Progenitor cell of endocrine pancreas (in vitro differentiated cells): ENCODE results near the gene GPR12. TPM values are rescaled to one million over a fixed set of nuclear protein-coding genes. Genes with fewer than 3 reads are reported as not detected.

Source experiments
- DNase-seq: peaks from one replicate; pipeline ENCODE4 v3.0.0; 2021; ENCODE audit warnings: low spot score; ENCODE audit not compliant: unreplicated experiment
- H3K27ac Mint-ChIP-seq: 2 replicates; pipeline ENCODE4 v1.8.0; 2021; ENCODE audit warnings: mild to moderate bottlenecking, moderate library complexity, mixed read lengths
- H3K27me3 Mint-ChIP-seq: 2 replicates; pipeline ENCODE4 v1.8.0; 2021; ENCODE audit warnings: mixed read lengths
- H3K36me3 Mint-ChIP-seq: 2 replicates; pipeline ENCODE4 v1.8.0; 2022; ENCODE audit warnings: mixed read lengths; ENCODE audit not compliant: insufficient read depth
- H3K4me1 Mint-ChIP-seq: 2 replicates; pipeline ENCODE4 v1.8.0; 2021; ENCODE audit warnings: low read depth, mixed read lengths
- H3K4me3 Mint-ChIP-seq: 2 replicates; pipeline ENCODE4 v1.8.0; 2021; ENCODE audit warnings: low read depth, mild to moderate bottlenecking, moderate library complexity, mixed read lengths
- H3K9me3 Mint-ChIP-seq: 2 replicates; pipeline ENCODE4 v1.8.0; 2021; ENCODE audit warnings: low read depth, mixed read lengths
- CTCF ChIP-seq: fragments of 200-600 bp; sonication (generic); IDR thresholded peaks from one replicate; pipeline ENCODE4 v1.5.0; 2021; ENCODE audit warnings: antibody characterized with exemption, mild to moderate bottlenecking; ENCODE audit not compliant: unreplicated experiment
- total RNA-seq: library from RNA; stranded (reverse); gene quantifications from 2 replicates; pipeline ENCODE4 v1.2.1, GENCODE V29; 2021

The GPR12 gene
- total RNA-seq, 1 donor from 2014 or later, result not detected

GRCh38 chr13:26743971-26744370 lies 16.6 kb downstream of the GPR12 start:
- Mint-ChIP-seq H3K9me3 (peaks cover 6% of the 10 kb centered on the region), H3K27ac (no peak overlapping the region), H3K27me3 (peaks cover 54% of the 10 kb centered on the region), H3K4me1 (no peaks in the 10 kb centered on the region), H3K36me3 (no peaks in the 10 kb centered on the region), H3K4me3 (no peak overlapping the region)
- DNase-seq, result no peak
- TF ChIP-seq CTCF, result no peak

GRCh38 chr13:26742691-26743358 lies 17.8 kb downstream of the GPR12 start:
- no peak for DNase-seq
- peaks cover 12% of the 10 kb centered on the region for H3K9me3 Mint-ChIP-seq
- H3K27ac Mint-ChIP-seq, result no peak overlapping the region
- peaks cover 55% of the 10 kb centered on the region for H3K27me3 Mint-ChIP-seq
- H3K36me3 Mint-ChIP-seq, result peaks cover 1% of the 10 kb centered on the region
- no peak overlapping the region for H3K4me3 Mint-ChIP-seq
- no peaks in the 10 kb centered on the region for H3K4me1 Mint-ChIP-seq
- no peak for TF ChIP-seq CTCF

- H3K4me3 Mint-ChIP-seq, result no peak overlapping the region
- H3K36me3 Mint-ChIP-seq, result peaks cover 3% of the 10 kb centered on the region
- no peak overlapping the region for H3K27ac Mint-ChIP-seq
These were observed 24.9 kb downstream of the GPR12 start for GRCh38 chr13:26735677-26736076.

GRCh38 chr13:26727633-26728032 lies 33.0 kb downstream of the GPR12 start:
- H3K27ac Mint-ChIP-seq, result no peak overlapping the region
- no peak for DNase-seq

More at GRCh38 chr13:26735677-26736076, 24.9 kb downstream of the GPR12 start:
- H3K27me3 Mint-ChIP-seq, result peaks cover 31% of the 10 kb centered on the region
- no peak for DNase-seq
- H3K9me3 Mint-ChIP-seq, result peaks cover 19% of the 10 kb centered on the region
- no peak for TF ChIP-seq CTCF
- H3K4me1 Mint-ChIP-seq, result no peaks in the 10 kb centered on the region

GRCh38 chr13:26727122-26727521 lies 33.5 kb downstream of the GPR12 start:
- DNase-seq, result no peak
- Mint-ChIP-seq H3K27me3 (peaks cover 25% of the 10 kb centered on the region), H3K9me3 (peaks cover 3% of the 10 kb centered on the region), H3K36me3 (peaks cover 2% of the 10 kb centered on the region), H3K4me3 (no peak overlapping the region), H3K27ac (no peak overlapping the region), H3K4me1 (no peaks in the 10 kb centered on the region)
- no peak for TF ChIP-seq CTCF

More at GRCh38 chr13:26727633-26728032, 33.0 kb downstream of the GPR12 start:
- H3K9me3 Mint-ChIP-seq, result no peaks in the 10 kb centered on the region
- H3K4me1 Mint-ChIP-seq, result no peaks in the 10 kb centered on the region
- no peak overlapping the region for H3K4me3 Mint-ChIP-seq
- H3K36me3 Mint-ChIP-seq, result peaks cover 2% of the 10 kb centered on the region
- no peak for TF ChIP-seq CTCF
- peaks cover 25% of the 10 kb centered on the region for H3K27me3 Mint-ChIP-seq
